Measurements from ENCODE around the gene RAVER2.

GRCh38 chr1:64848803-64849202 is 103.9 kb downstream of the RAVER2 start:
- TF ChIP-seq EZH2phosphoT487 (IDR thresholded peaks at IDR 0.05; ENCODE audit: insufficient read depth, low read depth) (no peak), EZH2 (IDR thresholded peaks at IDR 0.05; ENCODE audit: insufficient read depth, poor library complexity, severe bottlenecking) (no peak)

All from GM23248 (cell line).